Left hindlimb (tissue), 1 donor: Measurements from ENCODE around the gene SKP2.
A peak's percentile ranks its signal among the peaks of the same experiment; 100 is the strongest.
"Not testable (repeated sequence)": the region's sequence is repeated elsewhere in the genome, so short reads cannot be mapped to it uniquely, and the experiment has no call there.

Experiments
- DNase-seq: peaks from one replicate; pipeline ENCODE4 v3.0.0-alpha.2; 2018

Gene SKP2

GRCh38 chr5:36158144-36158543 lies 6.2 kb downstream of the SKP2 start:
- peak; percentile 57 for DNase-seq

GRCh38 chr5:36160617-36161016 lies 8.7 kb downstream of the SKP2 start:
- no peak for DNase-seq

- DNase-seq, result no peak
These were observed 9.4 kb downstream of the SKP2 start for GRCh38 chr5:36161361-36161760.

- no peak for DNase-seq
These were observed 11.0 kb downstream of the SKP2 start for GRCh38 chr5:36162810-36163486.

- DNase-seq, result no peak
These were observed 12.6 kb downstream of the SKP2 start for GRCh38 chr5:36164461-36164860.

GRCh38 chr5:36168737-36169136 lies 16.8 kb downstream of the SKP2 start:
- DNase-seq, result no peak

- DNase-seq, result no peak
These were observed 19.0 kb downstream of the SKP2 start for GRCh38 chr5:36170832-36171424.

- DNase-seq, result no peak
These were observed 20.7 kb downstream of the SKP2 start for GRCh38 chr5:36172599-36172998.

GRCh38 chr5:36173426-36173825 lies 21.5 kb downstream of the SKP2 start:
- no peak for DNase-seq

- no peak for DNase-seq
These were observed 22.2 kb downstream of the SKP2 start for GRCh38 chr5:36174119-36174518.

GRCh38 chr5:36175043-36175442 lies 23.1 kb downstream of the SKP2 start:
- no peak for DNase-seq

GRCh38 chr5:36177154-36177553 lies 25.2 kb downstream of the SKP2 start:
- DNase-seq, result no peak

- no peak for DNase-seq
These were observed 26.0 kb downstream of the SKP2 start for GRCh38 chr5:36177715-36178523.

- no peak for DNase-seq
These were observed 26.6 kb downstream of the SKP2 start for GRCh38 chr5:36178524-36178890.

GRCh38 chr5:36179950-36180349 lies 28.0 kb downstream of the SKP2 start:
- no peak for DNase-seq

GRCh38 chr5:36180556-36181350 lies 28.8 kb downstream of the SKP2 start:
- no peak for DNase-seq

GRCh38 chr5:36181774-36182173 lies 29.9 kb downstream of the SKP2 start:
- DNase-seq, result no peak

GRCh38 chr5:36184408-36184807 lies 32.5 kb downstream of the SKP2 start:
- DNase-seq, result not testable (repeated sequence)

- no peak for DNase-seq
These were observed 41.8 kb downstream of the SKP2 start for GRCh38 chr5:36193746-36194145.

GRCh38 chr5:36198281-36198680 lies 46.4 kb downstream of the SKP2 start:
- no peak for DNase-seq

GRCh38 chr5:36198783-36199182 lies 46.9 kb downstream of the SKP2 start:
- not testable (repeated sequence) for DNase-seq

GRCh38 chr5:36199620-36200019 lies 47.7 kb downstream of the SKP2 start:
- no peak for DNase-seq

- no peak for DNase-seq
These were observed 48.6 kb downstream of the SKP2 start for GRCh38 chr5:36200513-36200912.
